SJCRH30 (cell line): ENCODE measurements around the gene VWA1. TPM values are rescaled to one million over a fixed set of nuclear protein-coding genes. Genes with fewer than 3 reads are reported as not detected.
"Not testable (repeated sequence)": the region's sequence is repeated elsewhere in the genome, so short reads cannot be mapped to it uniquely, and the experiment has no call there.

Source experiments
- DNase-seq, 2 experiments: peaks; one replicate each; pipeline ENCODE4 v3.0.0-alpha.2; 2015 to 2020
- H3K27ac ChIP-seq: fragments of 250-450 bp; sonication (Bioruptor Pico); 2 replicates; pipeline ENCODE4 v1.5.1; 2020; ENCODE audit warnings: mild to moderate bottlenecking, moderate library complexity
- H3K27me3 ChIP-seq: fragments of 250-450 bp; sonication (Bioruptor Pico); 2 replicates; pipeline ENCODE4 v1.5.1; 2020; ENCODE audit warnings: mild to moderate bottlenecking, moderate library complexity
- H3K36me3 ChIP-seq: fragments of 250-450 bp; sonication (Bioruptor Pico); 2 replicates; pipeline ENCODE4 v1.5.1; 2020; ENCODE audit warnings: mild to moderate bottlenecking, moderate library complexity
- H3K4me1 ChIP-seq: fragments of 250-450 bp; sonication (Bioruptor Pico); 2 replicates; pipeline ENCODE4 v1.5.1; 2020; ENCODE audit warnings: mild to moderate bottlenecking, moderate library complexity
- H3K4me3 ChIP-seq: fragments of 250-450 bp; sonication (Bioruptor Pico); 2 replicates; pipeline ENCODE4 v1.5.1; 2020; ENCODE audit warnings: mild to moderate bottlenecking, moderate library complexity
- H3K9me3 ChIP-seq: fragments of 250-450 bp; sonication (Bioruptor Pico); replicated peaks from 2 replicates; pipeline ENCODE4 v1.5.1; 2020; ENCODE audit warnings: mild to moderate bottlenecking, moderate library complexity
- total RNA-seq: library from RNA; depleted of rRNA; stranded (reverse); fragments of >200 nt; shearing (Covaris generic); gene quantifications from 2 replicates; pipeline ENCODE4 v1.2.3, GENCODE V29; 2014; rRNA removed

VWA1 gene
- total RNA-seq, 1 experiment from 2014 or later = 3.3 TPM

DNA sequence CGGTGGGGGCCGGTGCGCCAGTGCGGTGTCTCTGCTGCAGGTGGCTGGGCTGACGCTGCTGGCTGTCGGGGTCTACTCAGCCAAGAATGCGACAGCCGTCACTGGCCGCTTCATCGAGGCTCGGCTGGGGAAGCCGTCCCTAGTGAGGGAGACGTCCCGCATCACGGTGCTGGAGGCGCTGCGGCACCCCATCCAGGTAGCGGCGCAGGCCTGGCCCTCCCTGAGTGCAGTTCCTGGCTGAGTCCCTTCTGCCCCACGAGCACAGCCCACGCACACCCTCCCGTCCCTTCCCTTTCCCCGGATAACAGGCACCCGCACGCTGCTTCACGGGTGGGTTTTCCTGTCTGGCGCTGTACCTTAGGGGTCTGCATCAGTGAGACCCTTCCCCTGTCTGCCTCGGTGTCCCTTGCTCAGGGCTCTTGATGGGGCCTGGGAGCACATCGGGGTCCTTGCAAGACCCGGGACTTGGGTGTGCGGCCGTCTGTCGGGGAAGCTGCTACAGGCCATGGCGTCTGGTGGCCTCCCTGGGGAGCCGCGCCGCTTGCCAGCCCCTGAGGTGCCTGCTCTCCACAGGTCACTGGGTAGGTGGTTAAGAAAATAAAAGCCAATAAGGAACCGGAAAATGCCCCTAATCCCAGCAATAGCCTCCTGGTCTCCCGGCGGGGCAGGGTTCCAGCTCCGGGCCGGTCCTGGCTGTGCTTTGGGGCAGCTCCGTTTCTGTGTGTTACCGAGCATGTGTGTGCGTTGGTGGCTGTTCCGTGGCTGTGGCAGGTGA, 49.7 kb downstream of the VWA1 start:
- not testable (repeated sequence) for H3K4me1 ChIP-seq, H3K27ac ChIP-seq, H3K27me3 ChIP-seq, H3K9me3 ChIP-seq, H3K4me3 ChIP-seq, DNase-seq
- H3K36me3 ChIP-seq = peaks cover 75% of the 10 kb centered on the region

DNA sequence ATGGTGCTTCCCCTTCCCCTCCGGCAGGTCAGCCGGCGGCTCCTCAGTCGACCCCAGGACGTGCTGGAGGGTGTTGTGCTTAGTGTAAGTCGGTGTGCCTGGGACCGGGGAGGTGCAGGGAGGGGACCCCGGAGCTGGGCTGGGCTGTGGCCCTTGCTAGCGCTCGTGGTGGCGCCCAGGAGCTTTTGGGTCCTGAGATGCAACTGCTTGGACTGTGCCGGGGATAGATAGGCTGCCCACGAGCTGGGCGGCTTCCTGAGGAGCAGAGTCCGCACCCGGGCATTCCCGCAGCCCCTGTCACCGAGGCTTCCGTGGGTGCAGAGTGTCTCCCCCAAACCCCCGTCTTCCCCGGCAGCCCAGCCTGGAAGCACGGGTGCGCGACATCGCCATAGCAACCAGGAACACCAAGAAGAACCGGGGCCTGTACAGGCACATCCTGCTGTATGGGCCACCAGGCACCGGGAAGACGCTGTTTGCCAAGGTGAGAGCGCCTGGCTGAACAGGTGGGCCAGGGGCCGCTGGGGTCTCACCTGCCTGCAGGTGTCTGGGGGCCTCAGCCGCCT, 50.3 kb downstream of the VWA1 start:
- not testable (repeated sequence) for H3K4me1 ChIP-seq, H3K27me3 ChIP-seq, DNase-seq, H3K9me3 ChIP-seq, H3K4me3 ChIP-seq, H3K27ac ChIP-seq
- peaks cover 77% of the 10 kb centered on the region for H3K36me3 ChIP-seq

- no peak for DNase-seq
- Histone ChIP-seq H3K4me1 (no peaks in the 10 kb centered on the region), H3K4me3 (no peak overlapping the region), H3K27me3 (no peaks in the 10 kb centered on the region), H3K27ac (no peak overlapping the region), H3K36me3 (peaks cover 87% of the 10 kb centered on the region), H3K9me3 (peaks cover 4% of the 10 kb centered on the region; the same call in 1 of the 2 replicates)
These were observed 52.2 kb downstream of the VWA1 start for GRCh38 chr1:1487701-1488100.

- no peak for DNase-seq
- Histone ChIP-seq H3K36me3 (peaks cover 86% of the 10 kb centered on the region), H3K9me3 (peaks cover 11% of the 10 kb centered on the region), H3K4me3 (no peak overlapping the region), H3K27me3 (no peaks in the 10 kb centered on the region), H3K27ac (no peak overlapping the region), H3K4me1 (no peaks in the 10 kb centered on the region)
These were observed 53.7 kb downstream of the VWA1 start for GRCh38 chr1:1489231-1489630.

GRCh38 chr1:1489861-1490260, 54.4 kb downstream of the VWA1 start:
- H3K4me1 ChIP-seq = no peaks in the 10 kb centered on the region
- H3K4me3 ChIP-seq = no peak overlapping the region
- DNase-seq = no peak
- peaks cover 86% of the 10 kb centered on the region for H3K36me3 ChIP-seq
- no peaks in the 10 kb centered on the region for H3K27me3 ChIP-seq
- peaks cover 11% of the 10 kb centered on the region for H3K9me3 ChIP-seq
- H3K27ac ChIP-seq = no peak overlapping the region

GRCh38 chr1:1490633-1491230, 55.2 kb downstream of the VWA1 start:
- DNase-seq = no peak
- Histone ChIP-seq H3K4me3 (no peak overlapping the region), H3K36me3 (peaks cover 80% of the 10 kb centered on the region)

GRCh38 chr1:1491601-1492000, 56.1 kb downstream of the VWA1 start:
- H3K4me3 ChIP-seq = no peak overlapping the region
- no peaks in the 10 kb centered on the region for H3K4me1 ChIP-seq
- no peaks in the 10 kb centered on the region for H3K27me3 ChIP-seq
- no peak for DNase-seq
- no peak overlapping the region for H3K27ac ChIP-seq
- peaks cover 80% of the 10 kb centered on the region for H3K36me3 ChIP-seq
- peaks cover 11% of the 10 kb centered on the region for H3K9me3 ChIP-seq

More at GRCh38 chr1:1490633-1491230, 55.2 kb downstream of the VWA1 start:
- no peak overlapping the region for H3K27ac ChIP-seq
- H3K27me3 ChIP-seq = no peaks in the 10 kb centered on the region
- H3K9me3 ChIP-seq = peaks cover 11% of the 10 kb centered on the region
- H3K4me1 ChIP-seq = no peaks in the 10 kb centered on the region

Other genes starting within 250 kb of the VWA1 start
- gene TNFRSF18, start 229.1 kb upstream of the VWA1 start, total RNA-seq = 0.33 and 0.93 TPM in 2 replicates
- 2.8 and 4.7 TPM in 2 replicates for gene TNFRSF4, start 221.5 kb upstream of the VWA1 start, total RNA-seq
- gene SDF4, start 203.7 kb upstream of the VWA1 start, total RNA-seq = 86.7 and 87.1 TPM in 2 replicates
- 32.4 and 33.4 TPM in 2 replicates for gene B3GALT6, start 203.5 kb upstream of the VWA1 start, total RNA-seq
- 0.30 TPM in 1 of 2 replicates, not detected in the other for gene C1QTNF12, start 189.0 kb upstream of the VWA1 start, total RNA-seq
- 109 and 115 TPM in 2 replicates for gene UBE2J2, start 161.8 kb upstream of the VWA1 start, total RNA-seq
- 1.1 and 2.2 TPM in 2 replicates for gene SCNN1D, start 155.3 kb upstream of the VWA1 start, total RNA-seq
- 18.7 and 27.4 TPM in 2 replicates for gene ACAP3, start 127.8 kb upstream of the VWA1 start, total RNA-seq
- 23.9 and 25.3 TPM in 2 replicates for gene PUSL1, start 127.1 kb upstream of the VWA1 start, total RNA-seq
- gene INTS11, start 111.0 kb upstream of the VWA1 start, total RNA-seq = 66.0 and 78.7 TPM in 2 replicates
- gene CPTP, start 110.9 kb upstream of the VWA1 start, total RNA-seq = 22.1 and 22.3 TPM in 2 replicates
- 0.15 and 0.47 TPM in 2 replicates for gene TAS1R3, start 104.4 kb upstream of the VWA1 start, total RNA-seq
- gene DVL1, start 86.3 kb upstream of the VWA1 start, total RNA-seq = 45.8 and 52.5 TPM in 2 replicates
- 11.3 and 13.8 TPM in 2 replicates for gene MXRA8, start 77.1 kb upstream of the VWA1 start, total RNA-seq
- 177 and 208 TPM in 2 replicates for gene AURKAIP1, start 60.5 kb upstream of the VWA1 start, total RNA-seq
- 124 and 196 TPM in 2 replicates for gene CCNL2, start 36.4 kb upstream of the VWA1 start, total RNA-seq
- gene MRPL20, start 28.4 kb upstream of the VWA1 start, total RNA-seq = 229 and 236 TPM in 2 replicates
- gene ANKRD65, start 14.4 kb upstream of the VWA1 start, total RNA-seq = 6.1 and 6.2 TPM in 2 replicates
- gene ATAD3C, start 14.0 kb downstream of the VWA1 start, total RNA-seq = 0.20 TPM in 1 of 2 replicates, not detected in the other
- gene ATAD3B, start 36.1 kb downstream of the VWA1 start, total RNA-seq = 53.1 and 55.5 TPM in 2 replicates
- gene ATAD3A, start 76.5 kb downstream of the VWA1 start, total RNA-seq = 72.6 and 74.7 TPM in 2 replicates
- gene TMEM240, start 104.9 kb downstream of the VWA1 start, total RNA-seq = 1.5 and 1.9 TPM in 2 replicates
- 258 and 267 TPM in 2 replicates for gene SSU72, start 139.2 kb downstream of the VWA1 start, total RNA-seq
- 1.5 and 1.9 TPM in 2 replicates for gene FNDC10, start 164.4 kb downstream of the VWA1 start, total RNA-seq
- 37.2 and 49.6 TPM in 2 replicates for gene MIB2, start 179.8 kb downstream of the VWA1 start, total RNA-seq
- 0.81 and 2.7 TPM in 2 replicates for gene MMP23B, start 196.5 kb downstream of the VWA1 start, total RNA-seq
- gene CDK11B, start 223.3 kb downstream of the VWA1 start, total RNA-seq = 28.0 and 32.6 TPM in 2 replicates